MM.1S (cell line): ENCODE measurements around the gene PRTN3.

Experiments used
- EZH2 ChIP-seq: fragments of 300-600 bp; sonication (generic); optimal IDR thresholded peaks from 2 replicates; pipeline ENCODE3; 2017; ENCODE audit warnings: low read depth, mild to moderate bottlenecking, antibody characterized with exemption, low read length, mixed read lengths
- EZH2phosphoT487 ChIP-seq: fragments of 300-600 bp; sonication (generic); IDR thresholded peaks from 2 replicates; pipeline ENCODE4 v1.6.1; 2018; ENCODE audit warnings: antibody characterized with exemption, low read length
- TF ChIP-seq, protein P1 (sequence below): fragments of 300-600 bp; sonication (generic); IDR thresholded peaks from 2 replicates; pipeline ENCODE4 v1.5.1; 2016; ENCODE audit warnings: antibody characterized with exemption, low read length, mixed read lengths

DNA sequence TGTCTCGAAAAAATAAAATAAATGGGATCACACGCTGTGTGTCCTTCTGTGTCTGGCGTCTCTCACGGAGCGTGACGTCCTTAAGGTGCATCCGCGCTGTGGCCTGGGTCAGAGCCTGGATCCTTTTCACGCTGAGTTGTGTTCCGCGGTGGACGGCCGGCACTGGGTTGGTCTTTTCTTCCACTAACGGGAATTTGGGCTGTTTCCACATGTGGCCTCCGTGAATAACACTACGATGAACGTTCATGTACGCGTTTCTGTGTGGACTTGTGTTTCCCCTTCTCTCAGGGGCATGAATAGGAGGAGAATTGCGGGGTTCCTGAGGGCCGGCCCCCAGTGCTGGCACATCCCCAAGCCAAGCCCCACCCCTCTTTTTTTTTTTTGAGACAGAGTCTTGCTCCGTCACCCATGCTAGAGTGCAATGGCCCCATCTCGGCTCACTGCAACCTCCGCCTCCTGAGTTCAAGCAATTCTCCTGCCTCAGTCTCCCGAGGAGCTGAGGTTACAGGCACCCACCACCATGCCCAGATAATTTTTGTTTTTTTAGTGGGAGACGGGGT lies 49.7 kb upstream of the PRTN3 start:
- TF ChIP-seq, protein P1, sequence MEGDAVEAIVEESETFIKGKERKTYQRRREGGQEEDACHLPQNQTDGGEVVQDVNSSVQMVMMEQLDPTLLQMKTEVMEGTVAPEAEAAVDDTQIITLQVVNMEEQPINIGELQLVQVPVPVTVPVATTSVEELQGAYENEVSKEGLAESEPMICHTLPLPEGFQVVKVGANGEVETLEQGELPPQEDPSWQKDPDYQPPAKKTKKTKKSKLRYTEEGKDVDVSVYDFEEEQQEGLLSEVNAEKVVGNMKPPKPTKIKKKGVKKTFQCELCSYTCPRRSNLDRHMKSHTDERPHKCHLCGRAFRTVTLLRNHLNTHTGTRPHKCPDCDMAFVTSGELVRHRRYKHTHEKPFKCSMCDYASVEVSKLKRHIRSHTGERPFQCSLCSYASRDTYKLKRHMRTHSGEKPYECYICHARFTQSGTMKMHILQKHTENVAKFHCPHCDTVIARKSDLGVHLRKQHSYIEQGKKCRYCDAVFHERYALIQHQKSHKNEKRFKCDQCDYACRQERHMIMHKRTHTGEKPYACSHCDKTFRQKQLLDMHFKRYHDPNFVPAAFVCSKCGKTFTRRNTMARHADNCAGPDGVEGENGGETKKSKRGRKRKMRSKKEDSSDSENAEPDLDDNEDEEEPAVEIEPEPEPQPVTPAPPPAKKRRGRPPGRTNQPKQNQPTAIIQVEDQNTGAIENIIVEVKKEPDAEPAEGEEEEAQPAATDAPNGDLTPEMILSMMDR, result no peak
- TF ChIP-seq EZH2phosphoT487 (no peak), EZH2 (no peak)
